ENCODE results near the gene RPH3AL. TPM values are rescaled to one million over a fixed set of nuclear protein-coding genes. Genes with fewer than 3 reads are reported as not detected.

The RPH3AL gene
- total RNA-seq, 4 donors from 2014 or later, result 31.4 to 92.4 (median 48.6) TPM

- no peak overlapping the region for H3K27ac ChIP-seq
- H3K9me3 ChIP-seq, result no peaks in the 10 kb centered on the region
- H3K4me3 ChIP-seq, result no peak overlapping the region
- TF ChIP-seq POLR2A (IDR thresholded peaks at IDR 0.05), result no peak
- TF ChIP-seq, protein P1, sequence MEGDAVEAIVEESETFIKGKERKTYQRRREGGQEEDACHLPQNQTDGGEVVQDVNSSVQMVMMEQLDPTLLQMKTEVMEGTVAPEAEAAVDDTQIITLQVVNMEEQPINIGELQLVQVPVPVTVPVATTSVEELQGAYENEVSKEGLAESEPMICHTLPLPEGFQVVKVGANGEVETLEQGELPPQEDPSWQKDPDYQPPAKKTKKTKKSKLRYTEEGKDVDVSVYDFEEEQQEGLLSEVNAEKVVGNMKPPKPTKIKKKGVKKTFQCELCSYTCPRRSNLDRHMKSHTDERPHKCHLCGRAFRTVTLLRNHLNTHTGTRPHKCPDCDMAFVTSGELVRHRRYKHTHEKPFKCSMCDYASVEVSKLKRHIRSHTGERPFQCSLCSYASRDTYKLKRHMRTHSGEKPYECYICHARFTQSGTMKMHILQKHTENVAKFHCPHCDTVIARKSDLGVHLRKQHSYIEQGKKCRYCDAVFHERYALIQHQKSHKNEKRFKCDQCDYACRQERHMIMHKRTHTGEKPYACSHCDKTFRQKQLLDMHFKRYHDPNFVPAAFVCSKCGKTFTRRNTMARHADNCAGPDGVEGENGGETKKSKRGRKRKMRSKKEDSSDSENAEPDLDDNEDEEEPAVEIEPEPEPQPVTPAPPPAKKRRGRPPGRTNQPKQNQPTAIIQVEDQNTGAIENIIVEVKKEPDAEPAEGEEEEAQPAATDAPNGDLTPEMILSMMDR (IDR thresholded peaks at IDR 0.05), result no peak
- no peaks in the 10 kb centered on the region for H3K27me3 ChIP-seq
- DNase-seq, result no peak
- no peaks in the 10 kb centered on the region for H3K36me3 ChIP-seq
- peaks cover 0 to 24% (median 0%) of the 10 kb centered on the region in 4 donors for H3K4me1 ChIP-seq
Measured at GRCh38 chr17:343211-343610, 9.4 kb downstream of the RPH3AL start.

GRCh38 chr17:340074-340473 lies 12.5 kb downstream of the RPH3AL start:
- no peaks in the 10 kb centered on the region for H3K9me3 ChIP-seq
- H3K27ac ChIP-seq, result peak overlapping the region in 1 of 4 donors; percentile 57
- no peaks in the 10 kb centered on the region for H3K36me3 ChIP-seq
- DNase-seq, result peak in 1 of 3 donors; percentile 39
- no peaks in the 10 kb centered on the region for H3K27me3 ChIP-seq
- no peak overlapping the region for H3K4me3 ChIP-seq
- H3K4me1 ChIP-seq, result peaks cover 0 to 24% (median 0%) of the 10 kb centered on the region in 4 donors
- TF ChIP-seq POLR2A (IDR thresholded peaks at IDR 0.05), result no peak
- TF ChIP-seq, protein P1 (IDR thresholded peaks at IDR 0.05), result no peak

DNA sequence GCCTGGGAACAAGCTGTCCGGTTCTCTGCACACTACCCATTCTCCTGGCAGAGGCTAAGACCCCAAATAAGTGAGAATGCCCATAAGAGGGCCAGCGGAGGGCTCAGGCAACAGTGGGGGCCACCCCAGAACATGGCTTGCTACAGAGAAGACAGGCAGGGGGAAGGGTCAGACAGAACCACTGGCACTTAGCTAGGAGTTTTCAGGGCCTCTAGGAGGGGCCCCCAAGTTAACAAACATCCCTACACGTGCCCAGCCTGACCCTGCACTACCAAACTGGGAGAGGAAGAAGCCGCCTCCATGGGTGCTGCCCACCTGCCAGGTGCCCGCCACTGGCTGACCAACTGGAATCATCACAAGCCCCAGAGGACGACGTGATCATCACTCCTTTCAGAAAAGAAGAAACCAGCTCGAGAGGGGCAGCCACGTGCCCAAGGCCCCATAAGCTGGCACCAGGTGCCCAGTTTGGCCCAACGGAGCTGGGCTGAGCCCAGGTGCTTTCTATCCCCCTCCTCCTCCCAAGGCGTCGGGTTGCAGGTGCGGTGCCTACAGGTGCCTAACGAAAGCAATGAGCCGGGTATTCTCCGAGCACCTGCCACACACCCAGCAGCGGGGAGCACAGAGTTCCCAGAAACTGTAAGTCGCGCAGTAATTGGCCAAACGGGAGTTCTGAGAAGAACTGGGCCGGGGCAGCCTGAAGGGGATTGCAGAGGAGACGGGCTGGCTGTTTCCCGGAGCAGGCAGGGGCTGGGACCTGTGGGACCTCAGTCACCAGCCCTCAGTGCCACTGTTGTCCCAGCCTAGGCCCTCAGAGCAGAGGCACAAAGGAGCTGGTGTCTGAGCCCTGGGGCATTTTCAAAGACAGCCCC lies 13.2 kb downstream of the RPH3AL start:
- peak overlapping the region in 3 of 4 donors; percentile 13 to 57 (median 19) for H3K27ac ChIP-seq
- no peaks in the 10 kb centered on the region for H3K36me3 ChIP-seq
- no peaks in the 10 kb centered on the region for H3K9me3 ChIP-seq
- peak in 1 of 3 donors; percentile 44 for DNase-seq
- TF ChIP-seq, protein P1 (IDR thresholded peaks at IDR 0.05), result no peak
- TF ChIP-seq POLR2A (IDR thresholded peaks at IDR 0.05), result no peak
- no peaks in the 10 kb centered on the region for H3K27me3 ChIP-seq
- peaks cover 0 to 24% (median 0%) of the 10 kb centered on the region in 4 donors for H3K4me1 ChIP-seq
- no peak overlapping the region for H3K4me3 ChIP-seq

DNA sequence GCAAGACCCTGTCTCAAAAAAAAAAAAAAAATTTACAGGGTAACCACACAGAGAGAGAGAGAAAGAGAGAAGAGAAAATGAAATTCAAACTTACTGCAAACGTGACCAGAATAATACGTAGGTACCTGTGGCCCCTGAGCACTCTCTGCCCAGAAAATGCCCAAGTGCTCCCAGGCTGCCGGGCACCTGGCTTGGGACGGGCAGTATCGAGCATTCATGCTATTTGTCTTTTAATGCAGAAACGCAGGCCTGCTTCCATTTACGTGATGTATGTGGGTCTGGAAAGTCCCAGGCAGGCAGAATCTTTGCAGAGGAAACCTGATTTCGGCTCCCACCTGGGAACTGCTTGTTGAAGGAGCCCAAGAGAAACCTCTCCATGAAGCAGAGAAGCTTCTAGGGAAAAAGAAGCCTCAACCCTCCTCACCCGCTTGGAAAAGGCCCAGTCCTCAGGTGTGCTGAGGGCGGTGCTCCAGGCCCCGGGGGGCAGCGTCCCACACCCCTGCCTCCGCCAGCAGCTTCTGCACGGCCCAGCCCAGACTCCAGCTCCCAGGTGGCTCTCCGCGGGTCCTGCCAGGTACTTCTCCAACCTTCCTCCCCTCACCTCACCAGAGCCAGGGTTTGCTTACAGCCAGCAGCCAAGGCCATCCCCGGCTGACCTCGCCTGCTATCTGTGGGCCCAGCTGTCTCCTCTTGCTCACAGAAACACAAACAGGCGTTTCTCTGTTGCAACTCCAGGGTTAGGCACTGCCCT lies 14.0 kb downstream of the RPH3AL start:
- Histone ChIP-seq H3K27ac (peak overlapping the region in 2 of 4 donors; percentile 13 to 57), H3K4me1 (peaks cover 0 to 24% (median 0%) of the 10 kb centered on the region in 4 donors), H3K36me3 (no peaks in the 10 kb centered on the region), H3K9me3 (no peaks in the 10 kb centered on the region), H3K4me3 (no peak overlapping the region), H3K27me3 (no peaks in the 10 kb centered on the region)
- peak in 1 of 3 donors; percentile 57 for DNase-seq
- no peak for TF ChIP-seq POLR2A (IDR thresholded peaks at IDR 0.05)
- TF ChIP-seq, protein P1 (IDR thresholded peaks at IDR 0.05), result no peak

GRCh38 chr17:337866-338265 lies 14.7 kb downstream of the RPH3AL start:
- DNase-seq, result no peak
- H3K27ac ChIP-seq, result no peak overlapping the region
- no peaks in the 10 kb centered on the region for H3K9me3 ChIP-seq
- no peak overlapping the region for H3K4me3 ChIP-seq
- no peaks in the 10 kb centered on the region for H3K27me3 ChIP-seq
- TF ChIP-seq, protein P1 (IDR thresholded peaks at IDR 0.05), result no peak
- TF ChIP-seq POLR2A (IDR thresholded peaks at IDR 0.05), result no peak
- H3K4me1 ChIP-seq, result peaks cover 0 to 24% (median 0%) of the 10 kb centered on the region in 4 donors
- H3K36me3 ChIP-seq, result no peaks in the 10 kb centered on the region

All from Peyer's patch (tissue), 4 donors.